Measurements from ENCODE around the gene STOML1.
"Not testable (repeated sequence)": the region's sequence is repeated elsewhere in the genome, so short reads cannot be mapped to it uniquely, and the experiment has no call there.

The STOML1 gene

GRCh38 chr15:73986776-73987056 lies 5.4 kb downstream of the STOML1 start:
- DNase-seq (ENCODE audit: low spot score) = no peak

GRCh38 chr15:73986055-73986775 lies 5.9 kb downstream of the STOML1 start:
- DNase-seq (ENCODE audit: low spot score) = no peak

- no peak for DNase-seq (ENCODE audit: low spot score)
Observed at GRCh38 chr15:73985101-73985873, 6.8 kb downstream of the STOML1 start.

- DNase-seq (ENCODE audit: low spot score) = no peak
Observed at GRCh38 chr15:73984208-73984979, 7.7 kb downstream of the STOML1 start.

GRCh38 chr15:73983773-73984172 lies 8.3 kb downstream of the STOML1 start:
- no peak for DNase-seq (ENCODE audit: low spot score)

- no peak for DNase-seq (ENCODE audit: low spot score)
Observed at GRCh38 chr15:73983211-73983727, 8.8 kb downstream of the STOML1 start.

- no peak for DNase-seq (ENCODE audit: low spot score)
Observed at GRCh38 chr15:73982222-73982962, 9.7 kb downstream of the STOML1 start.

- DNase-seq (ENCODE audit: low spot score) = no peak
Observed at GRCh38 chr15:73981761-73982221, 10.3 kb downstream of the STOML1 start.

GRCh38 chr15:73979636-73980035 lies 12.5 kb downstream of the STOML1 start:
- DNase-seq (ENCODE audit: low spot score) = no peak

- no peak for DNase-seq (ENCODE audit: low spot score)
Observed at GRCh38 chr15:73978896-73979295, 13.2 kb downstream of the STOML1 start.

GRCh38 chr15:73975440-73976125 lies 16.5 kb downstream of the STOML1 start:
- peak; percentile 33 for DNase-seq (ENCODE audit: low spot score)

GRCh38 chr15:73973683-73974200 lies 18.4 kb downstream of the STOML1 start:
- DNase-seq (ENCODE audit: low spot score) = not testable (repeated sequence)

- peak; percentile 82 for DNase-seq (ENCODE audit: low spot score)
Observed at GRCh38 chr15:73972984-73973682, 19.0 kb downstream of the STOML1 start.

GRCh38 chr15:73969151-73969759 lies 22.8 kb downstream of the STOML1 start:
- DNase-seq (ENCODE audit: low spot score) = no peak

GRCh38 chr15:73968461-73968860 lies 23.6 kb downstream of the STOML1 start:
- no peak for DNase-seq (ENCODE audit: low spot score)

GRCh38 chr15:73965758-73966113 lies 26.4 kb downstream of the STOML1 start:
- DNase-seq (ENCODE audit: low spot score) = no peak

- no peak for DNase-seq (ENCODE audit: low spot score)
Observed at GRCh38 chr15:73965094-73965757, 26.9 kb downstream of the STOML1 start.

- DNase-seq (ENCODE audit: low spot score) = peak; percentile 75
Observed at GRCh38 chr15:73964736-73965093, 27.4 kb downstream of the STOML1 start.

GRCh38 chr15:73962433-73962832 lies 29.7 kb downstream of the STOML1 start:
- no peak for DNase-seq (ENCODE audit: low spot score)
